Fibroblast of lung (primary cell): ENCODE results near the gene ZNF148.

ENCODE experiments used
- CTCF ChIP-seq, 2 donors: IDR thresholded peaks in 1 of 2; conservative IDR thresholded peaks in 1 of 2; 1 replicate in 1 of 2; 2 replicates in 1 of 2; pipeline ENCODE4 v1.5.1; 2011 to 2012; ENCODE audit warnings: low read length in 2 of 2, control low read depth in 1 of 2, inconsistent platforms in 1 of 2, low read depth in 1 of 2, mild to moderate bottlenecking in 1 of 2
- EZH2 ChIP-seq: IDR thresholded peaks from 2 replicates; pipeline ENCODE4 v1.5.1; 2012; ENCODE audit warnings: low read length, control low read depth, mild to moderate bottlenecking; ENCODE audit errors: missing control alignments

- TF ChIP-seq CTCF (conservative IDR thresholded peaks at IDR 0.05 in 1 of 2, IDR thresholded peaks at IDR 0.05 in 1 of 2; ENCODE audit: low read depth in 1 of 2, low read length in 2 of 2) (no peak), EZH2 (no peak)
Observed at GRCh38 chr3:125325746-125326145, 49.4 kb downstream of the ZNF148 start.
